Loucy (cell line): ENCODE results near the gene APEX2.

Source experiments
- EZH2phosphoT487 ChIP-seq: fragments of 200-600 bp; IDR thresholded peaks from 2 replicates; pipeline ENCODE4 v1.6.1; 2018; ENCODE audit warnings: antibody characterized with exemption, mild to moderate bottlenecking, moderate library complexity, borderline replicate concordance
- TF ChIP-seq, protein P1 (sequence below): fragments of 200-600 bp; sonication (generic); conservative IDR thresholded peaks from 2 replicates; pipeline ENCODE4 v1.5.1; 2014; ENCODE audit warnings: mild to moderate bottlenecking, antibody characterized with exemption, low read length

GRCh38 chrX:55026840-55027239, 26.7 kb downstream of the APEX2 start:
- TF ChIP-seq, protein P1, sequence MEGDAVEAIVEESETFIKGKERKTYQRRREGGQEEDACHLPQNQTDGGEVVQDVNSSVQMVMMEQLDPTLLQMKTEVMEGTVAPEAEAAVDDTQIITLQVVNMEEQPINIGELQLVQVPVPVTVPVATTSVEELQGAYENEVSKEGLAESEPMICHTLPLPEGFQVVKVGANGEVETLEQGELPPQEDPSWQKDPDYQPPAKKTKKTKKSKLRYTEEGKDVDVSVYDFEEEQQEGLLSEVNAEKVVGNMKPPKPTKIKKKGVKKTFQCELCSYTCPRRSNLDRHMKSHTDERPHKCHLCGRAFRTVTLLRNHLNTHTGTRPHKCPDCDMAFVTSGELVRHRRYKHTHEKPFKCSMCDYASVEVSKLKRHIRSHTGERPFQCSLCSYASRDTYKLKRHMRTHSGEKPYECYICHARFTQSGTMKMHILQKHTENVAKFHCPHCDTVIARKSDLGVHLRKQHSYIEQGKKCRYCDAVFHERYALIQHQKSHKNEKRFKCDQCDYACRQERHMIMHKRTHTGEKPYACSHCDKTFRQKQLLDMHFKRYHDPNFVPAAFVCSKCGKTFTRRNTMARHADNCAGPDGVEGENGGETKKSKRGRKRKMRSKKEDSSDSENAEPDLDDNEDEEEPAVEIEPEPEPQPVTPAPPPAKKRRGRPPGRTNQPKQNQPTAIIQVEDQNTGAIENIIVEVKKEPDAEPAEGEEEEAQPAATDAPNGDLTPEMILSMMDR = no peak
- TF ChIP-seq EZH2phosphoT487 = no peak
